Smooth muscle cell (in vitro differentiated cells): ENCODE data around the gene MTERF4. TPM values are rescaled to one million over a fixed set of nuclear protein-coding genes. Genes with fewer than 3 reads are reported as not detected.
A peak's percentile ranks its signal among the peaks of the same experiment; 100 is the strongest.
"Not testable (repeated sequence)": the region's sequence is repeated elsewhere in the genome, so short reads cannot be mapped to it uniquely, and the experiment has no call there.

Source experiments
- DNase-seq: peaks from one replicate; lab custom pipeline; 2025; ENCODE audit not compliant: unreplicated experiment; lab: John Stamatoyannopoulos, UW
- H2AFZ ChIP-seq: fragments of 200-600 bp; sonication (generic); 2 replicates; pipeline ENCODE4 v1.6.0; 2016; ENCODE audit warnings: antibody characterized with exemption, low read depth, mild to moderate bottlenecking
- H3F3A ChIP-seq: fragments of 200-600 bp; sonication (generic); 2 replicates; pipeline ENCODE4 v1.6.0; 2017; ENCODE audit warnings: antibody characterized with exemption, low read depth
- H3K27ac ChIP-seq: fragments of 200-600 bp; sonication (generic); 2 replicates; pipeline ENCODE4 v1.5.1; 2016; ENCODE audit warnings: low read depth, mild to moderate bottlenecking
- H3K27me3 ChIP-seq: fragments of 200-600 bp; sonication (generic); 2 replicates; pipeline ENCODE4 v1.6.1; 2016; ENCODE audit warnings: low read depth, mild to moderate bottlenecking
- H3K36me3 ChIP-seq: fragments of 200-600 bp; sonication (generic); 2 replicates; pipeline ENCODE4 v1.5.1; 2016; ENCODE audit warnings: low read depth
- H3K4me1 ChIP-seq: fragments of 200-600 bp; sonication (generic); 2 replicates; pipeline ENCODE4 v1.5.1; 2016; ENCODE audit warnings: low read depth
- H3K4me2 ChIP-seq: fragments of 200-600 bp; sonication (generic); 2 replicates; pipeline ENCODE4 v1.6.0; 2016; ENCODE audit warnings: mild to moderate bottlenecking
- H3K4me3 ChIP-seq: fragments of 200-600 bp; sonication (generic); 2 replicates; pipeline ENCODE4 v1.5.1; 2016; ENCODE audit warnings: mild to moderate bottlenecking
- H3K79me2 ChIP-seq: fragments of 200-600 bp; sonication (generic); 2 replicates; pipeline ENCODE4 v1.6.0; 2016; ENCODE audit warnings: low read depth, mild to moderate bottlenecking
- H3K9ac ChIP-seq: fragments of 200-600 bp; sonication (generic); 2 replicates; pipeline ENCODE4 v1.6.0; 2016; ENCODE audit warnings: low read depth
- H3K9me3 ChIP-seq: fragments of 200-600 bp; sonication (generic); replicated peaks from 2 replicates; pipeline ENCODE4 v1.5.1; 2016; ENCODE audit warnings: low read depth
- H4K20me1 ChIP-seq: fragments of 200-600 bp; sonication (generic); 2 replicates; pipeline ENCODE4 v1.6.0; 2016; ENCODE audit warnings: low read depth
- WGBS: methylation state at CpG from one replicate; pipeline ENCODE4 v1.1.7; 2016; ENCODE audit warnings: low lambda C conversion rate; 5-methylcytosine and 5-hydroxymethylcytosine counted together
- polyA plus RNA-seq: library from polyadenylated mRNA; unstranded; fragments of >200 nt; fragmentation: Nextera tagmentation; extraction: Ambion mirVana; gene quantifications from 2 replicates; pipeline ENCODE4 v1.2.1, GENCODE V29; 2016
- total RNA-seq: library from RNA; depleted of rRNA; stranded (reverse); fragments of >200 nt; gene quantifications from 2 replicates; pipeline ENCODE4 v1.2.3, GENCODE V29; 2014
- TF ChIP-seq, protein P1 (sequence below): fragments of 200-600 bp; sonication (generic); IDR thresholded peaks from 2 replicates; pipeline ENCODE4 v1.5.1; 2017; ENCODE audit warnings: borderline replicate concordance, mild to moderate bottlenecking, antibody characterized with exemption; ENCODE audit not compliant: insufficient read depth, poor library complexity, severe bottlenecking

Gene MTERF4
- total and polyA plus RNA-seq, 2 experiments from 2014 or later = 13.7 to 27.3 TPM

- Histone ChIP-seq H3K4me2 (no peak overlapping the region), H3K27ac (no peak overlapping the region), H3K9ac (no peak overlapping the region), H3K4me1 (peaks cover 6% of the 10 kb centered on the region), H3F3A (no peaks in the 10 kb centered on the region), H3K36me3 (no peaks in the 10 kb centered on the region), H4K20me1 (no peaks in the 10 kb centered on the region), H3K9me3 (no peaks in the 10 kb centered on the region), H3K79me2 (peaks cover 7% of the 10 kb centered on the region), H3K27me3 (no peaks in the 10 kb centered on the region), H3K4me3 (no peak overlapping the region), H2AFZ (no peak overlapping the region)
- 97% methylated on average over 9 of the region's 9 CpGs for whole genome bisulfite sequencing
- TF ChIP-seq, protein P1, sequence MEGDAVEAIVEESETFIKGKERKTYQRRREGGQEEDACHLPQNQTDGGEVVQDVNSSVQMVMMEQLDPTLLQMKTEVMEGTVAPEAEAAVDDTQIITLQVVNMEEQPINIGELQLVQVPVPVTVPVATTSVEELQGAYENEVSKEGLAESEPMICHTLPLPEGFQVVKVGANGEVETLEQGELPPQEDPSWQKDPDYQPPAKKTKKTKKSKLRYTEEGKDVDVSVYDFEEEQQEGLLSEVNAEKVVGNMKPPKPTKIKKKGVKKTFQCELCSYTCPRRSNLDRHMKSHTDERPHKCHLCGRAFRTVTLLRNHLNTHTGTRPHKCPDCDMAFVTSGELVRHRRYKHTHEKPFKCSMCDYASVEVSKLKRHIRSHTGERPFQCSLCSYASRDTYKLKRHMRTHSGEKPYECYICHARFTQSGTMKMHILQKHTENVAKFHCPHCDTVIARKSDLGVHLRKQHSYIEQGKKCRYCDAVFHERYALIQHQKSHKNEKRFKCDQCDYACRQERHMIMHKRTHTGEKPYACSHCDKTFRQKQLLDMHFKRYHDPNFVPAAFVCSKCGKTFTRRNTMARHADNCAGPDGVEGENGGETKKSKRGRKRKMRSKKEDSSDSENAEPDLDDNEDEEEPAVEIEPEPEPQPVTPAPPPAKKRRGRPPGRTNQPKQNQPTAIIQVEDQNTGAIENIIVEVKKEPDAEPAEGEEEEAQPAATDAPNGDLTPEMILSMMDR = no peak
- DNase-seq = no peak
These were observed 5.1 kb upstream of the MTERF4 start for GRCh38 chr2:241107031-241107783.

- Histone ChIP-seq H2AFZ (no peak overlapping the region), H3F3A (no peaks in the 10 kb centered on the region), H4K20me1 (no peaks in the 10 kb centered on the region), H3K9me3 (no peaks in the 10 kb centered on the region), H3K27me3 (no peaks in the 10 kb centered on the region), H3K4me2 (no peak overlapping the region), H3K9ac (no peak overlapping the region), H3K4me3 (no peak overlapping the region), H3K27ac (no peak overlapping the region), H3K4me1 (peaks cover 6% of the 10 kb centered on the region), H3K36me3 (no peaks in the 10 kb centered on the region), H3K79me2 (peaks cover 18% of the 10 kb centered on the region)
- 81% methylated on average over 3 of the region's 3 CpGs for WGBS
- no peak for DNase-seq
- TF ChIP-seq, protein P1 = no peak
These were observed 3.6 kb upstream of the MTERF4 start for GRCh38 chr2:241105641-241106040.

- not testable (repeated sequence) for H3K9ac ChIP-seq, H3F3A ChIP-seq, DNase-seq, H3K27me3 ChIP-seq, H3K4me1 ChIP-seq, H3K4me3 ChIP-seq, H3K9me3 ChIP-seq, H4K20me1 ChIP-seq, H3K4me2 ChIP-seq, H3K27ac ChIP-seq, H2AFZ ChIP-seq, H3K36me3 ChIP-seq
- 97% methylated on average over 10 of the region's 10 CpGs for WGBS
- H3K79me2 ChIP-seq = peaks cover 28% of the 10 kb centered on the region
These were observed 2.5 kb upstream of the MTERF4 start for GRCh38 chr2:241104611-241105010.

DNA sequence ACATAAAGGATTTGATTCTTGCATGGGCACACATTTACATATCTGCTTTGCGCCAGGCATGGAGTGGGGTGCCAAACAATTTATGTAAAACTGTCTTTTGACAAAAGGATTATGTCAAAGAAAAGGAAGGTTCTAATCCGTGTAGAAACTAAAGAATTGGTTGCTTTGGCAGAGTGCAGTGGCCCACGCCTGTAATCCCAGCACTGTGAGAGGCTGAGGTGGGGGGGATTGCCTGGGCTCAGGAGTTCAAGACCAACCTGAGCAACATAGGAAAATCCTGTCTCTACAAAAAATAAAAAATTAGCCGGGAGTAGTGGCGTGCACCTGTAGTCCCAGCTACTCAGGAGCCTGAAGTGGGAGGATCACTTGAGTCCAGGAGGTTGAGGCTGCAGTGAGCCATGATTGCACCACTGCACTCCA lies 1.1 kb upstream of the MTERF4 start:
- peaks cover 6% of the 10 kb centered on the region for H4K20me1 ChIP-seq
- no peaks in the 10 kb centered on the region for H3K9me3 ChIP-seq
- peak overlapping the region; percentile 87 for H3K4me2 ChIP-seq
- 64% methylated on average over 5 of the region's 5 CpGs for WGBS
- H3K27me3 ChIP-seq = no peaks in the 10 kb centered on the region
- peak overlapping the region; percentile 79 for H3K4me3 ChIP-seq
- H3K9ac ChIP-seq = peak overlapping the region; percentile 83
- no peaks in the 10 kb centered on the region for H3K36me3 ChIP-seq
- H3K27ac ChIP-seq = peak overlapping the region; percentile 53
- peak overlapping the region; percentile 97 for H2AFZ ChIP-seq
- H3F3A ChIP-seq = no peaks in the 10 kb centered on the region
- TF ChIP-seq, protein P1 = no peak
- H3K4me1 ChIP-seq = peaks cover 6% of the 10 kb centered on the region
- no peak for DNase-seq
- peaks cover 28% of the 10 kb centered on the region for H3K79me2 ChIP-seq
